ENCODE data around the gene PLPP1. TPM values are rescaled to one million over a fixed set of nuclear protein-coding genes. Genes with fewer than 3 reads are reported as not detected.

PLPP1 gene
- total and polyA plus RNA-seq, 2 of the 8 experiments (the other 6 are each of a cell fraction or from before 2014, with no cell fraction given) = 43.7 to 91.3 TPM

GRCh38 chr5:55569513-55569865 lies 34.7 kb upstream of the PLPP1 start:
- H2BK15ac ChIP-seq (ENCODE audit: low read length) = no peak overlapping the region
- H2AK5ac ChIP-seq (ENCODE audit: low read depth, low read length) = no peak overlapping the region
- H3K23ac ChIP-seq (ENCODE audit: insufficient read length) = no peak overlapping the region
- no peaks in the 10 kb centered on the region for H3K79me1 ChIP-seq (ENCODE audit: low read depth, low read length)
- WGBS, 2 experiments (ENCODE audit: extremely low coverage in 1 of 2, insufficient coverage in 1 of 2, insufficient read length in 1 of 2, insufficient replicate concordance in 2 of 2, low coverage in 1 of 2, low lambda C conversion rate in 2 of 2, missing lambda C conversion rate in 1 of 2) = 96% methylated on average over 3 of the region's 3 CpGs; no CpG with 5 or more reads in 1 of the 2 experiments
- no peak overlapping the region for H3K14ac ChIP-seq (ENCODE audit: insufficient read length)
- H4K8ac ChIP-seq (ENCODE audit: extremely low read depth, insufficient read depth, low read length) = no peak overlapping the region
- ChIA-PET POLR2A (ENCODE audit: partially characterized antibody) (no interaction called here), CTCF (ENCODE audit: partially characterized antibody) (no interaction called here)
- H2BK20ac ChIP-seq (ENCODE audit: low read length) = peak overlapping the region; percentile 90
- H3K18ac ChIP-seq (ENCODE audit: extremely low read depth, low read length) = peak overlapping the region; percentile 99; the same call in 1 of the 2 replicates
- H2BK12ac ChIP-seq (ENCODE audit: low read depth, low read length) = 0 out of 2 replicates have a peak overlapping the region, but pooled peaks have one; percentile 22
- DNase-seq (ENCODE audit: low read depth in 1 of 2, low spot score in 2 of 2) (no peak), FAIRE-seq (no peak)
- H4K20me1 ChIP-seq (replicated peaks in 1 of 2; ENCODE audit: control insufficient read depth in 1 of 2, insufficient read depth in 2 of 2, low read length in 2 of 2) = no peaks in the 10 kb centered on the region
- peaks cover 5 to 32% (median 17%) of the 10 kb centered on the region in 4 experiments; a peak in 5 of 7 replicates for H3K4me1 ChIP-seq (replicated peaks in 1 of 4; ENCODE audit: control insufficient read depth in 3 of 4, insufficient read depth in 4 of 4, low read length in 3 of 4)
- no peak overlapping the region for H2AFZ ChIP-seq (ENCODE audit: low read length)
- no peaks in the 10 kb centered on the region for H3K23me2 ChIP-seq (ENCODE audit: low read depth, low read length)
- no peaks in the 10 kb centered on the region for H3K27me3 ChIP-seq (replicated peaks in 1 of 4; ENCODE audit: control insufficient read depth in 3 of 4, extremely low read depth in 1 of 4, insufficient read depth in 3 of 4, low read length in 3 of 4)
- H3K79me2 ChIP-seq (ENCODE audit: control insufficient read depth in 1 of 2, insufficient read depth in 2 of 2, low read length in 2 of 2) = no peaks in the 10 kb centered on the region
- TF ChIP-seq POU5F1 (IDR thresholded peaks at IDR 0.05; ENCODE audit: low read depth, low read length) (no peak), TEAD4 (IDR thresholded peaks at IDR 0.05; ENCODE audit: low read depth, low read length) (no peak), JUN (IDR thresholded peaks at IDR 0.05; ENCODE audit: low read depth, low read length) (no peak), MAFK (IDR thresholded peaks at IDR 0.05; ENCODE audit: low read depth, low read length) (peak; percentile 37; the same call in 1 of the 2 replicates)
- no peak overlapping the region for H3K27ac ChIP-seq (ENCODE audit: low read depth, low read length)
- peak overlapping the region; percentile 73; the same call in 1 of the 2 replicates for H2BK5ac ChIP-seq (ENCODE audit: low read depth, low read length)
- no peak overlapping the region for H3K56ac ChIP-seq (replicated peaks; ENCODE audit: insufficient read length, low read depth, low read length)
- H4K5ac ChIP-seq (ENCODE audit: insufficient read length, low read depth, low read length) = peak overlapping the region; percentile 49
- H2BK120ac ChIP-seq (replicated peaks; ENCODE audit: low read depth, low read length) = no peak overlapping the region
- no peak overlapping the region for H3K9ac ChIP-seq (replicated peaks in 1 of 4; ENCODE audit: extremely low read depth in 1 of 4, low read depth in 3 of 4, low read length in 3 of 4)
- no peaks in the 10 kb centered on the region for H3K9me3 ChIP-seq (ENCODE audit: insufficient read depth in 2 of 2, low read depth in 1 of 2, low read length in 1 of 2)
- peak overlapping the region; percentile 9 for H3K4ac ChIP-seq (replicated peaks; ENCODE audit: insufficient read length, low read depth, low read length)
- H3K36me3 ChIP-seq (ENCODE audit: control insufficient read depth in 2 of 4, insufficient read depth in 4 of 4, low read length in 3 of 4) = no peaks in the 10 kb centered on the region
- H4K91ac ChIP-seq (replicated peaks; ENCODE audit: insufficient read length, low read length) = peak overlapping the region; percentile 79
- no peak overlapping the region for H3K4me3 ChIP-seq (ENCODE audit: extremely low read depth in 1 of 4, insufficient read depth in 2 of 4, low read depth in 3 of 4, low read length in 4 of 4)
- H3K4me2 ChIP-seq (ENCODE audit: insufficient read depth in 1 of 2, low read depth in 2 of 2, low read length in 2 of 2) = no peak overlapping the region

Data from H1 (cell line).